NCI-H2029 (cell line): Measurements from ENCODE around the gene ASPDH.

Experiments
- DNase-seq: peaks from one replicate; lab custom pipeline; 2025; lab: John Stamatoyannopoulos, UW

The ASPDH gene

DNA sequence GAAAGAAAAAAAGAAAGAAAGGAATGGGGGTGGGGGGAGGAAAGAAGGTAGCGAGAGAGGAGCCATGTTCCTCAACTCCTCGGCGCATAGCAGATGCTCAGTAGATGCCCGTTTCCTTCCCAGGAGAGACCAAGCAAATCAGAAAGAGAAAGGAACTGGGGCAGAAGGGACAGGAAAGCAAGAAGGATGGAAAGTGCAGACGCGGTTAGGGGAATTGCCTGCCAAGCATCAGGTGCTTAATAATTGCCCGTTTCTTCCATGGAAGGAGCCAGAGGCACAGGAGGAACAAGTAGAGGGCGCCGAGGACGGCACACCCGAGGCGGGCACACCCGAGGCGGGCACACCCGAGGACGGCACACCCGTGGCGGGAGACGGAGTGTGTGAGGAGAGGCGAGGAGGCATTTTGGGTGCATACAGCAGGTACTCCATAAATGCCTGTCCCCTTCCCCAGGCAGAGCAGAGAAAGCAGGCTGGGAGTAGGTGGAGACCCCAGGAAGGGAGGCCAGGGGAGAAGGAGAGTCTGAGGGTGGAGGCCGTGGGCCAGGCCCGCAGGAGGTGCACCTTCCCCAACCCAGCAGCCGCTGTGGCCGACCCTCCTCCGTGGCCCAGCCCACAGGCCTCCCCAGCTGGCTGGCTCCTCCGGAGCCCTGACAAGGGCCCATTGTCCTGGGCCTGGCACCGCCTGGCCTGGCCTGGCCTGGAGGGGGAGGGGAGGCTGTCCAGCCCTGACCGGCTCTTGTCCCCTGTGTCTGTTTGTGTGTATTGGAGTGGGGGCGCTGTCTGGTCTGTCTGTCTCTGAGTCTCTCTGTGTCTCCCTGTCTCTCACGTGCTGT, 17.3 kb downstream of the ASPDH start:
- no peak for DNase-seq

DNA sequence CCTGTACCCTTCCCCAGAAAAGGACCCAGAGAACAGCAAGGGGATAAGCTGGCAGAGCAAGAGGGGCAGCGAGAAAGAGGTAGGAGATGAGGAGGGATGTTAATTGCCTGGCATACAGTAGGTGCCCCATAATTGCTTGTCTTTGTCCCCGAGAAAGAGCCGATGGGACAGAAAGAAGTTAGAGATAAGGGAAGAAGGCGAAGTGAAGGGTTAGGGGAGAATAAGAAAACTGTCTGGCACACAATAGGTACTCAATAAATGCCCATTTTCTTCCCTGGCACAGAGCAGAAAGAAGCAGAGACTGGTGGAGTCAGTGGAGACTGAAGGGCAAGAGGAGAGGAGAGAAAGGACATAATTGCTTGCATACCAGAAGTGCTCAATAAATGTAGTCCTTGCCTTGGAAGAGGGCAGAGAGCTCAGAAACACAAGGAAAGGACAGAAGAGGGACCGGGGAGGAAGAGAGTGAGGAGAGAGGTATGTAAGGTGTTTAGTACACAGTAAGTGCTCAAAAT, 18.6 kb downstream of the ASPDH start:
- no peak for DNase-seq

DNA sequence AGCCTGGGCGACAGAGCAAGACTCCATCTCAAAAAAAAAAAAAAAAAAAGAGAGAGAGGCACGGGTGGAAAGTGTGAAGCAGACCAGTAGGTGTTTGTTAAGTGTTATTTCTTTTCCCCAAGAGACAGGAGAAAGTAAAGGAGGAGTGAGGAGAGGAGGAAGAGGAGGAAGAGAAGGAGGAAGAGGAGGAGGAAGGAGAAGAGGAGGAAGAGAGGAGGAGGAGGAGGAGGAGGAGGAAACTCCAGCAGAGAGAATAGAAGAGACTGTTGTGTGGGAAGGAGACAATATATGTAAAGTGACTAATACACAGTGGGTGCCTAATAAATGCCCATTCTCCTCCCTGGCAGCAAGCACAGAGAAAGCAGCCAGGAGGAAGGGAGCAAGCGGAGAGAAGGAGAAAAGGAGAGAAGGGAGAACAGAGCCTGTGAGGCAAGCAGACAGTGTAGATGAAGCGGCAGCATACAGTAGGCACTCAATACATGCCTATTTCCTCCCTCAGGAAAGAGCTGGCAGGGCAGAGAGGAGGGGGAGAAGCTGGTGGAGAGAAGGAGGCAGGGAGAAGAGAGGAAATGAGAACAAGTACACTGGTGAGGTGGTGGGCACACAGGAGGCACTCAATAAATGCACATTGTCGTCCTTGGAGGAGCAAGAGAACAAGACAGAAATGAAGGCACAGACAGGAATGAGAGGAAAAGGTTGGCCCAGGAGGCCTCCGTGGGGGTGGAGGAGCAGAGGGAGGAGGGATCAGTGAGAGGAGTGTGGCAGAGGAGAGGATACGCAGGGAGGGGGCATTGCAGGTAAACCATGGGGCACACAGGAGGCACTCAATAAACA, 19.3 kb downstream of the ASPDH start:
- DNase-seq = no peak

DNA sequence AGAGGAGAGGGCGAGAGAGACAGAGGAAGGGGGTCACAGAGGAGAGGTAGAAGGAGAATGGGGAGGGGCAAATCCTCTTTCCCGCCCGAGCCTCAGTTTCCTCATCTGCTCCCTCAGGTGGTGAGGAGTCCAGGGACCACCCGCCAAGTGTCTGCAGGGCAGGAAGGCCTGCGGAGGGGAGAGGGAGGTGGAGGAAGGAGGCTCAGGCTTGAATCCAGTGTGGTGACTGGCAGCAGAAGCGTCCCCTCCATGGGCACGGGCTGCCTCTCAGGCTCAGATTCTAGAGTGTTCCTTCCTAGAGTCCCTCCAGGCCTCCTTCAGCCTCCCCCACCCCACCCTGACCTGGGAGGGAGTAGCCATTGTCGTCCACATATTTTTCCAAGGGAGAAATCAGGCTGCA, 20.5 kb downstream of the ASPDH start:
- DNase-seq = no peak

DNA sequence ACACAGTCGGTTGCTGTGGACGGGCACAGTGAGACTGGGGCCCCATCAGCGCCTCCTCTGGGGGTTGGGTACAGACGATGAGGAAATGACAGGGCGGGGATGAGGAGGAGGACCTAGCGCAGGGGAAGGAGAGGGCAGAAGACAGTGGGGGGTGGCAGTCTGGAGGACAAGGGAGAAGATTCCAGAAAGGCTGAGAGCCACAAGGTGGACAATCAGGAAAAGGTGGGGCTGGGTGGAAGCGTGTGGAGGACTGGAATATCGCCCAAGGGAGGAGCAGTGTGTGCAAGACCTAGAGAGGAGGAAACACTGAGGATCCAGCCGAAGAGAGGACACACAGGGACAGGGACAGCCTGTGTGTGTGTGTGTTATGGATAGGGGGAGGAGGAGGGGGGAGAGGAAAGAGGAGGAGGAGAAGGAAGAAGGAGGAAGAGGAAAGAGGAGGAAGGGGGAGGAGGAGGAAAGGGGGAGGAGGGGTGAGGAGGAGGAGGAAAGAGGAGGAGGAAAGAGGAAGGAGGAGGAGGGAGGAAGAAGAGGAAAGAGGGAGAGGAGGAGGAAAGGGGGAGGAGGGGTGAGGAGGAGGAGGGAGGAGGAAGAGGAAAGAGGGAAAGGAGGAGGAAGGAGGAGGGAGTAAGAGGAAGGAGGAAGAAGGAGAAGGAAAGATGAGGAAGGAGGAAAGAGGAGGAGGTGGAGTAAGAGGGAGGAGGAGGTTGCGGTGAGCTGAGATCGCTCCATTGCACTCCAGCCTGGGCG, 21.2 kb downstream of the ASPDH start:
- DNase-seq = no peak

DNA sequence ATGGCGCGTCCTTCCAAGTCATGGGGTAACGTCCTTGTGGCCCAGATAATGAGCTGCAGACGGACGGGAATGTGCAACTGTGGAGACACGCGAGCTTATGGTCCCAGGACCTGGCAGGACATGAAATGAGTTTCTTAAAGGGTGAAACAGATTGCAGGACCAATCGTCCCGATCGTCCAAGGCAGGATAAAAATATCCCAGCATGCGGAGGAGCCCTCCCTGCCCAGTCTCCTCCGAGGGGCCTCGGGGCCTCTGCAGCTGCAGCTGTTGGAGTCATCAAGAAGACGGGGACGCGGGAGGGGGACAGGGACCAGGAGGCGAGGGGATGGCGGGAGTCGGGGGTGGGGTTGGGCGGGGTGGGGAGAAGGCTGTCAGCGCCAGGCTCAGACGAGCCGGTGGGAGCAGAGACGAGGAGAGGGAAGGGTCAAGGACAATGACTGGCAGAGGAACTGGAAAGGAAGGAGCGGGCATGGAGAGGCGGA, 22.7 kb downstream of the ASPDH start:
- DNase-seq = no peak

DNA sequence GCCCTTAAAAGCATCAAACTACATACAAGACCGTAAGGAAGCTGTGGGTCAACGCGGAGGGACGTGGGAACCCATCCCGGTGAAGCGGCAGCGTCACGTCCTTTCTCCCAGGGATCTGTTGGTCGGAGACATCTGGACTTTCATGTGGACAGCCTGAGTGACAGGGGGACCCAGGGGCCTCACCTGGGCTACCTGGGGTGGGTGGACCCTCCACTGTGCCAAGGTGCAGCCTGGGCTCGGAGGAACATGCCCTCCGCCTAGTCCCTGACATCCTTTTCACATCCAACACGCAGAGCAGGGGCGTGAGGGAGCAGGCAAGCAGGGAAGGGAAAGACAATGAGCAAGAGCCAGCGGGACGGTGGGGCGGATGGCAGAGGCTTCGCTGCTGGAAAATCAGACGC, 23.3 kb downstream of the ASPDH start:
- DNase-seq = no peak

DNA sequence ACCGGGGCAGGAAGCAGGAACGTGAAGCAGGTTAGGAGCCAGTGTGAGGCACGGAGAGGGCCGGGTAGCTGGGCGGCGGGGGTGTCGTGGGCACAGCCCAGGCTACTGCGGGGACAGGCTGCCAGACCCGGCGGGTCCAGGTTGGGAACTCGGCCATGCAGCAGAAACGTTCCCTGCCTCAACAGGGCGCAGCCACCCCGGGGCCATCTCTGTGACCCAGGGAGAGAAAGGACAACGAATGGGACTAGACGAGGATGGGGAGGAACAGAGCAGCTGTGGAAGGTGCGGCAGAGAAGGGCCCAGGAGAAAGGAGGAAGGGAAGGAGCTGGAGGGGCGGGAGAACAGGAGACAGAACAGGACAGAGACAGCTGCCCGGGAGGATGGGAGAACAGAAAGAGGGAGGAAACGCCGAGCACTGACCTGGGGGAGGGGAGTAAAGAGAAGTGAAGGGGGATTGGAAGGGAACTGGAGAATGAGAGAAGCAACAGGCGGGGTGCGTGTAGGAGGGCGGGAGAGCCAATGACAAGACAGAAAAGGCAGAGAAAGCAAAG, 24.2 kb downstream of the ASPDH start:
- DNase-seq = no peak

DNA sequence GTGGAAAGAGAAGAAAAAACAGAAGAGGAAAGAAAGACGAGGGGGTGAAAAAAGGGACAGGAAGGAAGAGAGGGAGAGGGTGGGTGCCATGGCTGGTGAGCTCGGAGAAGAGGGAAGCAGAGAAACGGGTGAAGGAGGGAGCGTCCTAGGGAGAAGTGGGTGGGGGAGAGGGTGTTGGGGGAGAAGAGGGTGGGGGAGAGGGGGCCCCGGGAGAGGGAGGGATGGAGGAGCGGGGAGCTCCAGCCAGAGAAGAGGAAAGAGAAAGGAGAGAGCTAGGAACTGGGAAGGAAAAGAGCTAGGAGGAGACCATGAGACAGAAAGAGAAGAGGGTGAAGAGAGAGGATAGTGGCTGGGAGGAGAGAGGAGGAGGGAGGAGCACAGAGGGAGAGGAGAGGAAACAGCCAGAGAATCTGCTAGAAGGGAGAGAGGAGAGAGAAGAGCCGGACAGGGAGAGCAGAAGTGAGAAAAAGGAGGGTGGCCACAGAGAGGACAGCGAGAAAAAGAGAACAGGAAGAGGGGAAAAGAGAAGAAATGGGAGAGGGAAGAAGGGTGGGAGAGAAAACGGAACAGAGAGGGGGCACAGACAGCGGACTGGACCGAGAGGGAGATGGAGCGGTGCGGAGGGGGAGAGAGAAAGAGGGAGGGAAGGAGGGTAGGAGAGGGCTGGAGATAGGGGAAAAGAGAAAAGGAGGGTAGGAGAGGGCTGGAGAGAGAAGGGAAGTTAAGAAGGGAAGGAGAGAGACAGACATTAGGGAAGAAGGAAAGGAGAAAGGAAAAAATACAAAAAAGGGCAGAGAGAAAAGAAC, 25.1 kb downstream of the ASPDH start:
- no peak for DNase-seq

DNA sequence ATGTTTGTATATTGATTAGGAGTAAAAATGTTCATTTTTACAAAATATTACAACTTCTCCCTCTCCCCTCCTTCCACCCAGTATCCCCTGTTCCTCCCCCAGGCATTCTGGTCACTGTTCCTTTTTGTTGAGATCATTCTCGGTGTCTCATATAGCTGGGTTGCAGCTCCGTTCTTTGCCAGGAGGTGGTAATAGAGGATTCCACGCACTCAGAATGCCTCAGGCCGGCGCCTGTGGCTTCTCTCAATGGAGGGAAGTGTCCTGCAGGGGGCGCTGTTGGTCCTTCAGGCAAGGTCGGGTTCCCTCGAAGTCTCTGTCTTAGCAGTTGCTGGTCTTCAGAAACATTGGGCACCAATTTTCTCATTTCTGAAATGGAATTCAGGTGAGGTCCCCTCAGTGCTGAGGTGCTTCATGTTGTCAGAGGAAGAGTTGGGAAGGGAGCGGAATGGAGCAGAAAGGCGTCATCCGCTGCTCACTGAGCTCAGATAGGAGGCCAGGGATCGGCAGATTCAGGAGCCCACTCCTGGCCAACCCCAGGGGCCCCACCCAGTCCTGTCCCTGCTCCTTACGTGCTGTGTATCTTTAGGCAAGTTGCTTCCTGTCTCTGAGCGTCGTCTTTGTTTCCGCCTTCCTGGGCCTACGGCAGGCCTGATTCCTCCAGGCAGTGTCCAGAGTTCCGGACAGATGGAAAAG, 26.7 kb downstream of the ASPDH start:
- DNase-seq = no peak

DNA sequence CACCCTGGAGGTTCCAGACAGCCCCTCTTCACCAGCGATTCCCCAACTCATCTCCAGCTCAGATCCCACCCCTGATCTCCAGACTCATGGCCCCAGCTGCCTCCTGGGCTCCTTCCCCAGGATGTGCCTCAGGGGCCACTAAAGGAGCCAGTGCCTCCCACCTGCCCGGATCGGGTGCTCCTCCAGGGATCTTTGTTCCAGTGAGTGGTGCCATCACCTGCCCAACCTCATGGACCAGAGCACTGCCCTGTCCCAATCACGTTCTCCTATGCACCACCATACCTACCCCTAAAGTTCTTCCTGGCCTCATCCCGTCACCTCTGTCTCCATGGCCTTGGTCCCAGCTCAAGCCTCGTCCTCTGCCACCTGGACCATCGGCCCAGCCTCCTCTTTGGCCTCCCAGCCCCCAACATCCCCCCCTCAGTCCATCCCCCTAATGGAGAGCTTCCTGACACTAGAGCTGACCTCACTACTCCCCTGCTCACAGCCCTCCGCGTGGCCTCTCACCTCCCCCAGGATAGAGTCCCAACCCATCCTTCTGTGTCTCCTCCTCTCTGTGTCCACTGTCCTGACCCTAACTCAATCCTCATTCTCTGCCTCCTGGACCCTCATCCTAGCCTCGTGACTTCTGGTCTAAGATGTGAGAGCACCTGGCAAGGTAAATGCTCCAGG, 28.3 kb downstream of the ASPDH start:
- DNase-seq = no peak

DNA sequence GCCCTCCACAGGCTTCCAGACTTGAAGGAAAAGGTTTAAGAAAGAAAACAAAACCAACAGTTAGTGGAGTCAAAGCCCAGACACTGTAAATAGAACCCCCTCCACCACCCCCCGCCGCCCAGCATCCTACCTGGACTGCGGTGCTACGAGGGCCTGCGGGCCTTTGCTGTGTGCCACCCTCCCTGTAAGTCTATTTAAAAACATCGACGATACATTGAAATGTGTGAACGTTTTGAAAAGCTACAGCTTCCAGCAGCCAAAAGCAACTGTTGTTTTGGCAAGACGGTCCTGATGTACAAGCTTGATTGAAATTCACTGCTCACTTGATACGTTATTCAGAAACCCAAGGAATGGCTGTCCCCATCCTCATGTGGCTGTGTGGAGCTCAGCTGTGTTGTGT, 30.8 kb downstream of the ASPDH start:
- DNase-seq = no peak

DNA sequence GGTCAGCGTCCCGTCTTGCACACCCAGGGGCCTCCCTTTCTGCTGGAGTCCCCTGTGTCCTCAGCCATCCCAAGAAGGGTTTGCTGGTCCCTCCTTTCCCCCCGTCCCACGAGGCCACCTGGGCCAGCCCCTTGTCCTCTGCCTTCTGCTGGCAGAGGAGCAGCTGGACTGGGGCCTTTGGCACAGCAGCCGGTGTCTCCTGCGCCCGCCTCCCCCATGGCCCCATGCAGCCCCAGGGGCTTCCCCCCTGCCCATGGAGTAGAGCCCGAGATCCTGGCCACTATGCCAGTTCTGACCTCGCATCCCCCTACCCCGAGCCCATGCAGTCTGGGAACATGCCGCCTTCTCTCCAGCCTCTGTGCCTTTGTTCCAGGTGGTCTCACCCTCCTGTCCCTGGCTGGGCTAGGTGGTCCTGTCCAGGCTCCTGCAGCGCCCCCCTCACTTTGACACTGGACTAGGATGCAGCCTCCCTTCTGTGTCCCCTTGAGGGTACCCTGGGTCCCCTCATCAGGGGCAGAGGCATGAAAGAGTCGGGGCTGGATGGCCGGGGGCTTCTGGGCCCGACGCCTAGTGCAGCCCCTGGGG, 31.4 kb downstream of the ASPDH start:
- no peak for DNase-seq

DNA sequence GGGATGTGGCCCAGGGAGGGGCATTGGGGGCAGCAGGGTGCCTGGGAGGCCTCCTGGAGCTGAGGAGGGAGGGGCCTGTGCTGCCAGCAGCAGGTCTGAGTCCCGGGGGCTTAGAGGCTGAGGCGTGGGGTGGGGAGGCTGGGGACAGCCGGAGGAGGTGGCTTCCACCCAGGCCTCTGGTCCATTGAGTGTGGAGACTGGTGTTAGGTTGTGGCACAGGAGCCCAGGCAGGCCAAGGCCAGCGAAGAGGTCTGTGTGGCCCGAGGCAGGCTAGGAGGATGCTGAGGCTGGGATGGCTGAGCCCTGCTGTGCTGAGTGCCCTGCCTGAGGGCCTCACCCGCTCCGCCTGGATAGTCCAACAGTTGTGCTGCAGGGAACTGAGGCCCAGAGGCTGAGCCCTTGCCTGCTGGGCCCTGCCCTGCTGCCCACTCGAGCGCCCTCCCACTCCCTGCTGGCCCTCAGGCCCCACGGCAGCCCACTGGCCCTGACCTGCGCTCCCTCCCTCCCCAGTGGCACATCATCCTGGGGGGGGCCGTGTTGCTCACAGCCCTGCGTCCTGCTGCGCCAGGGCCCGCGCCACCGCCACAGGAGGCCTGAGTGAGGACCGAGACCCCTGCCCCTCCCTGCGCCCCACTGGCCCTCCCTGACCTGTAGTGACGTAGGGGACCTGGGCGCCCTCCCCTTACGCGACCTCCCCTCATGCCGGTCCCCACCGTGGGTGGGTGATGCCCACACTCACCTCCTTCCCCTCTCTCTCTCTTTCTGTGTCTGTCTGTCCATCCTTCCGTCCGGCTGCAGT, 32.2 kb downstream of the ASPDH start:
- DNase-seq = no peak

DNA sequence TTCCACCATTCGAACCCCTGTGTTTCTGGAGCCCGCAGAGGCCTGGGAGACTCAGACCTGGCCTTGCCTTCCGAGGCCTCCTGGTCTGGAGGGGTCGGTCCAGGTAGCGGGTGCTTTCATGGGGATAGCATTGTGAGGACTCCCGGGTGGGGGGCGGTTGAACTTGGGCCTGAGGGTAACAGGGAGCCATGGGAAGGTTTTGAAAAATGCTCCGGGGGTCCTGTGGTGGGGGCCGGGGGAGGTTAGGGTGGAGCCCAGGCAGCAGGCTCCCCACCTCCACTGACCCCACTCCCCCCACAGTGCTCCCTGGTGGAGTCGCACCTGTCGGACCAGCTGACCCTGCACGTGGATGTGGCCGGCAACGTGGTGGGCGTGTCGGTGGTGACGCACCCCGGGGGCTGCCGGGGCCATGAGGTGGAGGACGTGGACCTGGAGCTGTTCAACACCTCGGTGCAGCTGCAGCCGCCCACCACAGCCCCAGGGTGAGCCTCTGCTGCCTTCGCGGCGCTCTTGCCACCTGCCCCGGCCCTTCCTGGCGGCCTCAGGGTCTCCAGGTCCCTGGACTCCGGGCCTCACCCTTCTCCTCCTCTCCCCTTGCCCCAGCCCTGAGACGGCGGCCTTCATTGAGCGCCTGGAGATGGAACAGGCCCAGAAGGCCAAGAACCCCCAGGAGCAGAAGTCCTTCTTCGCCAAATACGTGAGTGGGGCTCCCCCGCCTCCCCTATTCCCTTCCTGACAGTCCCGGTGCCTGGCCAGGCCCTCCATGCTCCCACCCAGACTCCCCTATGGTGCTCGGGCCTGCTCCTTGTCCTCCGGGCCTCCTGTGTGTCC, 33.2 kb downstream of the ASPDH start:
- no peak for DNase-seq

DNA sequence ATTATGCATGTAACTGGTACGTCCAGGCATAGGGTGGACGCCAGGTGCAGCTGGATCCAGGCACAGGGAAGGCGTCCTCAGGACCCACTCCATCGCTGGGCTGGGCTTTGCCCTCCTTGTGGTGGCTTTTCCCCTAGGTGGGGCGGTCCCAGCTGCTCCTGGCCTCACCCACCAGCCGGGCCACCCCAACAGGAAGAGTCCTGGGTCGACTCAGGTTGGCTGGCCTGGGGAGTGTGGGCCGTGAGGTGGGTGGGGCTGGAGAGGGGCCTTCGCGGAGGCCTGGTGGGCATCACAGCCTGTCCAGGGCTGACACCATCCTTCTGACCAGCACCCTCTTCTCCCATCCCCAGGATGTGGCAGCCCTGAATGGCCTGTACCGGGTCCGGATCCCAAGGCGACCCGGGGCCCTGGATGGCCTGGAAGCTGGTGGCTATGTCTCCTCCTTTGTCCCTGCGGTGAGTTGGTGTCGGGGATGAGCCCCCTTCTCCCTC, 33.9 kb downstream of the ASPDH start:
- DNase-seq = no peak

DNA sequence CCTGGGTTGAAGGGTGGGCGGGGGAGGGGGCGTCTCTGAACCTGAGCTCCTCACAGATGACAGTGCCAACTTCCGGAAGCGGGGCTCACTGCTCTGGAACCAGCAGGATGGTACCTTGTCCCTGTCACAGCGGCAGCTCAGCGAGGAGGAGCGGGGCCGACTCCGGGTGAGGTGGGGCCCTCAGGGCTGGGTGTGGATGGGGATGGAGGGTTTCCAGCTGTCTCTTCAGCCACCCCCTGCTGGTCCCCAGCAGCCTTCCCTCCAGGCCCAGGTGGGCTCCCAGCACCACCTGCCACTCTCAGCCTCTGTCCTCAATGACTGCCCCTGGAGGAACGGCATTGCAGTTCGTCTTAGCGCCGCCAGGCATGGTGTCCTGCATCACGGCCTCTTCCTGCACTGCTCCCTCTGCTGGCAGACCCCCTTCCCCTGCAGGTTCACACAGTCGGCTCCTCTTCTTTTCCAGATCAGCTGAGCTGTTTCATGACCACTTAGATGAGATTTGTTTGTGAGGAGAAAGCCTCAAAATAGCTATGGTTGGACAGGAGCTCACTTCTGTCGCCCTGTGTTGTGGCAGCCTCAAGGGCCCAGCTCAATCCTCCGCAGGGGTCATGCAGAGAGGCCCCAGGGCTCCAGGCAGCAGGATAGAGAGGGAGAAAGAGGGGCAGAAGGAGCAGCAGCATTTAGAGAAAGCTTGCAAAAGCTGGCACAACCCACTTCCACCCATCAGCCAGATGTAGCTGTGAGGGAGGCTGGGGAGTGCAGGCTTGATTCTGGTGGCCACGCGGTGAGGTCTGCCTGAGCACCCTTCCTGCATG, 34.6 kb downstream of the ASPDH start:
- DNase-seq = no peak
